GM18868 (cell line): ENCODE results near the gene ADIPOQ.
"Not testable (repeated sequence)": the region's sequence is repeated elsewhere in the genome, so short reads cannot be mapped to it uniquely, and the experiment has no call there.

Experiments used
- ATAC-seq: cut with Tn5 transposase; IDR thresholded peaks from one replicate; pipeline ENCODE4 v1.9.1; 2021; ENCODE audit warnings: mild to moderate bottlenecking, moderate library complexity; ENCODE audit not compliant: unreplicated experiment

ADIPOQ gene

GRCh38 chr3:186826410-186826975 lies 16.0 kb upstream of the ADIPOQ start:
- no peak for ATAC-seq

DNA sequence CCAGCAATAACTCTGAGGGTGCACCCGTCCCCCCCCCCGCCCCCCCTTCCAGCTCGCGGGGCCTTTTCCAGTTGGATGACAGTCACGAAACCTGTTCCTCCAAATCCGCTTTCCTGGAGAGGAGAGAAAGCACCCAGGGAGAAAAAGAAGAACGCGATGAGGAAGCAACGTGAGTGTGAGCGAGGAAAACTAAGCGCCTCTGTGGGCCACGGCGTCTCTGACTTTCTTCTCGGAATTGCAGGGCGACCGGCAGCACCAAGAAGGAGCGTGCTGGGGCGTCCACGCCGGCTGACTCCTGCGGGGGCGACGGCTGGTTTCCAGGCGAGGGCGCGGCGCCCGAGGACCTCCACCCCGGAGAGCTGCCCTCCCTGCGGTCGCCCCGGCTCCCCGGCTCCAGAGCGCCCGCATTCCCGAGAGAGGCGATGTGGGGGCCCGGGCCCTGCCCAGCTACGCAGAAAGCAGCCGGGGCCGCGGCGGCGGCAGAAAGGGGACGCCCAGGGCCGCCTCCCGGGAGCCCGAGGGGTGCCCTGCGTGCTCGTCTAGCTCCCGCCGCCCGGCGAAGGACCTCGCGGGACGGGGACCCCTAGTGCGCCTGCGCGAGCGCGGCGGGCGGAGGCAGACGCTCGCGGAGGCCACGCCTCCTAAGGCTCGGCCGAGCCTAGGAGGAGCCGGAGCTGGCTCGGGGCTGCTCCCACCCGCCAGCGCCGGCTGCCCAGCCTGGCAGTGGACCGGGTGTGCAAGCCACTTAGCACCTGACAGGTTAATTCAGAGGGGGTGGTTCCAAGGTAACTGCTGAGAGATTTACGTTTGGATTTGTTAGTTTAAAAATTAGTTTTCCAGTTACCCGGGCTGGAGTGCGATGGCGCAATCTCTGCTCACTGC lies 15.3 kb upstream of the ADIPOQ start:
- peak; percentile 83 for ATAC-seq

- no peak for ATAC-seq
Measured at GRCh38 chr3:186828340-186828739, 14.2 kb upstream of the ADIPOQ start.

GRCh38 chr3:186831798-186832197 lies 10.7 kb upstream of the ADIPOQ start:
- ATAC-seq = no peak

DNA sequence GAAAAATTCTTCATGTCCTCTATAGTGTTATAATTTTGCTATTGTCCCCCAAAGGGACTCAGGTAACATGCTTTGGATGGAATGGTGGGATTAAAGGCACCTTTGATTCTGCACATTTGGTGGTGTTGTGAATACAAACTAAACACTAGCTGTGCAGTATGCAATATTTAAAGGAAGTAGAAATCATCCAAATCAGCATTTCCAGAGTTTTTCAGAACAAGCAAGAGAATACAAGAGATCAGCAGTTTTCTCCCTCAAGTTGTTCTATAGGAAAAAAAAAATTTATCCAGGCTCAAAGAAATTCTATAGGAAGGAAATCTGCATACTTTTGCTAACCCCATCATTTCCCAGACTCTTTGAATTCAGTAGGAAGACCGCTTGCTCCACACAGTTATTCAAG lies 10.2 kb upstream of the ADIPOQ start:
- ATAC-seq = no peak

DNA sequence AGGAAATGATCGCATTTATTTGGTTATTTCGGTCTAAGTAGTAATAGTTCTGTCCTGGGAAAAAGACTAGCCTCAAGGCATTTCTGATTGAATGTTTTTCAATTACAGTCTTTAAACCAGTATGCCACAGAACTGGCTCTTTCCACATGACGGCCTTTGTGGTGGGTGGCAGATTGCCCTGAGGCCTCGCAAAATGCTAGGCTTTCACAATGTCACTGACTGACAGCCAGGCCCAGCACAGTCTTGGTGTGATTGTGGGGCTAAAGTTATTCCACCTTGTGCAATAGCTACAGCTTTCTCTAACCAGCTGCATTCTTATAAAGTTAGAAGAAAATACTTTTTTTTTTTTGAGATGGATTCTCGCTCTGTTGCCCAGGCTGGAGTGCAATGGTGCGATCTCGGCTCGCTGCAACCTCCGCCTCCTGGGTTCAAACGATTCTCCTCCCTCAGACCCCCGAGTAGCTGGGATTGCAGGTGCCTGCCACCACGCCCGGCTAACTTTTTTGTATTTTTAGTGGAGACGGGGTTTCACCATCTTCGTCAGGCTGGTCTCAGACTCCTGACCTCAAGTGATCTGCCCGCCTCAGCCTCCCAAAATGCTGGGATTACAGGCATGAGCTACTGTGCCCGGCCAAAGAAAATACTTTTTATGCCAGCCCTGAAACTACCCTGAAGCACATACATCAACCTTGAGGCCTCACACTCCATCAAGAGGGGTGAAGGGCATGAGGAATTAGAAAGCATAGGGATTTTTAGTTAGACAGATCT lies 2.5 kb upstream of the ADIPOQ start:
- no peak for ATAC-seq

- ATAC-seq = no peak
Measured at GRCh38 chr3:186841620-186842019, 890 bp upstream of the ADIPOQ start.

- ATAC-seq = no peak
Measured at GRCh38 chr3:186843039-186843432, 526 bp downstream of the ADIPOQ start.

DNA sequence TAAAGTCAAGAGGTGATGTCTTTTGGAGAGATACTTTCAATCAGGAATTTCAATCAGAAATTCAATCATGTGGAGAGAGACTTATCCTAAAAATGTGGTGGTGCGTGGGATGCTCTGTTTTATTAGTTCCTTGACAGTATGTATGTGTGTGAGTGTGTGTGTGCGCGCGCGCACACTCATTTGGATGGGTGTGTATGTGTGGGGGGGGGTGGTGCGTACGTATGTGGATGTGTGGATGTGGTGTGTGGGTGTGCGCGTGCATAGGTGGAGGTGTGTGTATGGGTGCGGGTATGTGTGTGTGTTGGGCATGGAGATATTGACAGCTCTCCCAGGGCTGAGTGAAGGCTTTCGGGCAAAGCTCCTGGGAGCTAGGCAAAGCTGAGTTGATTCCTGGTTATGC lies 2.4 kb downstream of the ADIPOQ start:
- ATAC-seq = no peak

DNA sequence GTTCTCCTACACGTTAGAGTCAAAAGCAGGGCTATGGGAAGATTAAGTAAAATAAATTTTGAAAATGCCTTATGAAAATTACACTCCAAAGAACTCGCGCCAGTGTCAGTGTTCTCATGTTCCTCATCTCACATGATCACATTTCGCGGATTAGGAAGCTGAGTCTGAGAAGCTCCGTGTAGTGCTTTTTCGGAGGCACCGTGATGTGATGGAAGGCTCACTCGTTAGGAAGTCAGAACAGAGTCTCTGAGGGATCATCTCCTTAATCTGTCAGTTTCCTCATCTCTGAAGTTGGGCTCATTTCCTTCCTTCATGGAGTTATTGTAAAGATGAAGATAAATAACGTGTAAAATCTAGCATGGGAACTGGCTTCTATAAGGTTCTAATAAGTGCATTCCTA lies 3.2 kb downstream of the ADIPOQ start:
- ATAC-seq = no peak

- no peak for ATAC-seq
Measured at GRCh38 chr3:186847437-186847836, 4.9 kb downstream of the ADIPOQ start.

DNA sequence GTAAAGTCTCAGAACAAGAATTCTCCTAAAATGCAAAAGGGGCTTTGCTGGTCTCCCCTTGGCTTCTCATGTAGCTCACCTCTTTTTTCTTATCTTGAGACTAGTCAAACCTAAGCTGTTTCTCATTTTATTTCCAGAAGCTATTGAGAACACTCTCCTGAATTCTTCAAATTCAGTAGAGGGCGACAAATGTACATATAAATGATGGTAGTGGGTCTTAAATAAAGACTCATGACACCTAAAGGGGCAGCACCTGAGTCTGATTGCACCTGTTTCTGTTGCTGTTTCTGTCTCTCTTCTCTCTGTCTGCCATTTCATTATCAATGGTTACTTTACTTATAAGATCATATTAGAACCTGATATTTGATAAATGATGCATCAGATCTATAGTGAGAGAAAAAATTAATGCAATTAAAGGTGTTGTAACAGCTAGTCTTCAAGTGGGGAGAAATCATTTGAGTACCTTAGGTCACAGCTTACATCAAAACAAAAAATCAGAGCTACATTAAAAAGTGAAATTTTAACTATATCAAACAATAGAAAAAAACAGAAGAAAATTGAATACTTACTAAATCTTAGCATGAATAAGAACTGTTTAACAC lies 7.0 kb downstream of the ADIPOQ start:
- peak; percentile 66 for ATAC-seq

DNA sequence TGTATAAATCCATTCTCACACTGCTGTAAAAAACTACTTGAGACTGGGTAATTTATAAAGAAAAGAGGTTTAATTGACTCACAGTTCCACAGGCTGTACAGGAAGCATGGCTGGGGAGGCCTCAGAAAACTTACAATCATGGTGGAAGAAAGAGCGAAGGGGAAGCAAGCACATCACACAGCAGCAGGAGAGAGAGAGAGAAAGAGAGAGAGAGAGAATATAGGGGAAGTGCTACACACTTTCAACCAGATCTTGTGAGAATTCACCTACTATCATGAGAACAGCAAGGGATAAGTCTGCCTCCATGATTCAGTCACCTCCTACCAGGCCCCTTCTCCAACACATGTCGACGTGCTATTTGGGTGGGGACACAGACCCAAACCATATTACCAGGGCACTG lies 9.3 kb downstream of the ADIPOQ start:
- ATAC-seq = not testable (repeated sequence)

- ATAC-seq = no peak
Measured at GRCh38 chr3:186852994-186853393, 10.5 kb downstream of the ADIPOQ start.

- no peak for ATAC-seq
Measured at GRCh38 chr3:186854146-186854545, 11.6 kb downstream of the ADIPOQ start.

- ATAC-seq = no peak
Measured at GRCh38 chr3:186854954-186855353, 12.4 kb downstream of the ADIPOQ start.

DNA sequence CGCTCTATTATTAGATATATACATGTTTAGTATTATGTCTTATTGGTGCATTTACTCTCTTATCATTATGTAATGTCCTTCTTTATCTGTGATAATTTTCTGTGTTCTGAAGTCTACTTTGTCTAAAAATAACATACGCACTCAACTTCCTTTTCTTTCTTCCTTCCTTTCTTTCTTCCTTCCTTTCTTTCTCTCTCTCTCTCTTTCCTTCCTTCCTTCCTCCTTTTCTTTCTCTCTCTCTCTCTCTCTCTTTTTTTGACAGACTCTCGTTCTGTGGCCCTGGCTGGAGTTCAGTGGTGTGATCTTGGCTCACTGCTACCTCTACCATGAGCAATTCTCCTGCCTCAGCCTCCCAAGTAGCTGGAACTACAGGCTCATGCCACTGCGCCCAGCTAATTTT lies 15.2 kb downstream of the ADIPOQ start:
- no peak for ATAC-seq

DNA sequence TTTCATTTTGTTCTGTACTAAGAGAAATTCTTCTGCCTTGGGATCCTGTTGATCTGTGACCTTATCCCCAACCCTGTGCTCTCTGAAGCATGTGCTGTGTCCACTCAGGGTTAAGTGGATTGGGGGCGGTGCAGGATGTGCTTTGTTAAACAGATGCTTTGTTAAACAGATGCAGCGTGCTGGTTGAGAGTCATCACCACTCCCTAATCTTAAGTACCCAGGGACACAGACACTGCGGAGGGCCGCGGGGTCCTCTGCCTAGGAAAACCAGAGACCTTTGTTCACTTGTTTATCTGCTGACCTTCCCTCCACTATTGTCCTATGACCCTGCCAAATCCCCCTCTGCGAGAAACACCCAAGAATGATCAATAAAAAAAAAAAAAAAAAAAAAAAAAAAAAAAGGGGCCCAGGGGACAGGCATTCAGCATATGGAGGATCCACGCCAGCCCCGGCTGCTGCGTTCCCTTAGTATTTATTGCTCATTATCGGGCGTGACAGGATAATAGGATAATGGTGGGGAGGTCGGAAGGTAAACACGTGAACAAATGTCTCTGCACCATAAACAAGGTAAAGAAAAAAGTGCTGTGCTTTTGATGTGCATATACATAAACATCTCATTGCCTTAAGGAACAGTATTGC lies 22.8 kb downstream of the ADIPOQ start:
- ATAC-seq = not testable (repeated sequence)

GRCh38 chr3:186866095-186866494 lies 23.6 kb downstream of the ADIPOQ start:
- ATAC-seq = not testable (repeated sequence)

DNA sequence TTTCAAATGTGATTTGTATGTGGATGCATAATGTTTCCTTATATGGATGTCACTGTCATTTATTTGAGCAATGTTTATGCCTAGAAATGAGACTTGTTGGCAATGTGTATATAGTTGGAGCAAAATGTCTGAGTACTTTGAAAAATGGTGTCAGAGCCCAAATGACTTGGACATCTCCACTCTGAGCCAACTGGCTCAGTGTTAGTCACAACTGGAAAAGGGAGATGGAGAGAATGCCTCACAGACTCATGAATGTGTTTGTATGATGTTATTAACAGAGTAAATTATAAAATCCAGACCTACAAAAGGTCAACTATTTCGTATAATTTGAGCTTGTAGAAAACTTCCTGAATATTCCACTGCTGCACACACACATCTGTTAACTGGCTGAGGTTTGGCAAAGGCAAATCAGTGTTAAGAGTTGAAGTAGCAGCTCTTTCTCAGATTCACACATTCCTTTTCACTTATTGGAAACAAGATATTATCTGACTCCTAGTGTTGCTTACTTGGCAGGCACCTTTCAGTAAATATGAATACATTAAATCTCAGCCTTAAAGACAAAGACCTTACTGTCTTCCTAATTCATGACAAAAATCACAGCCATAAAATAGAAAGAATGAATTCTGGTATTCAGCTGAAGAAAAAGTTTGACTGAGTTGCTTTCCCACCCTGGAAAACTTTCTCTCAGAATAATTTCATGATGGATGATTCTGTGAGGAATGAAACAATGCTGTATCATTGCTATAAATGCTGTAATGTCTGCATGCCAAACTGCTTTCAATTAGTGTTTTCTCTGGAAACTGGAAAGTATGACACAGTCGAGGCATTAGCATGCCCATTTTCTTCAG lies 27.0 kb downstream of the ADIPOQ start:
- no peak for ATAC-seq
